Fibroblast of lung (primary cell): ENCODE measurements around the gene ZNF197. TPM values are rescaled to one million over a fixed set of nuclear protein-coding genes. Genes with fewer than 3 reads are reported as not detected.
"Not testable (repeated sequence)": the region's sequence is repeated elsewhere in the genome, so short reads cannot be mapped to it uniquely, and the experiment has no call there.

Experiments used
- DNase-seq, 2 donors: peaks; one replicate each; pipeline versions ENCODE4 v3.0.0 to v3.0.0-alpha.2; 2010; ENCODE audit warnings: low read depth in 2 of 2
- H2AFZ ChIP-seq: 2 replicates; pipeline ENCODE4 v1.5.1; 2012; ENCODE audit warnings: low read length, control low read depth, inconsistent platforms
- H3K27ac ChIP-seq: 2 replicates; pipeline ENCODE4 v1.5.1; 2011; ENCODE audit warnings: low read length, control low read depth; ENCODE audit not compliant: insufficient read depth
- H3K27me3 ChIP-seq: 2 replicates; pipeline ENCODE4 v1.5.1; 2011; ENCODE audit warnings: mild to moderate bottlenecking, low read length; ENCODE audit not compliant: control insufficient read depth, insufficient read depth
- H3K36me3 ChIP-seq: 2 replicates; pipeline ENCODE4 v1.5.1; 2011; ENCODE audit warnings: low read length; ENCODE audit not compliant: control insufficient read depth, insufficient read depth
- H3K4me1 ChIP-seq: 2 replicates; pipeline ENCODE4 v1.5.1; 2011; ENCODE audit warnings: low read length; ENCODE audit not compliant: control insufficient read depth, insufficient read depth; ENCODE audit errors: extremely low read depth
- H3K4me2 ChIP-seq: 2 replicates; pipeline ENCODE4 v1.5.1; 2011; ENCODE audit warnings: low read length, control low read depth; ENCODE audit not compliant: insufficient read depth; ENCODE audit errors: extremely low read depth
- H3K4me3 ChIP-seq, 4 experiments: fragments of 200-600 bp in 1 of 4; sonication (generic) in 1 of 4; replicated peaks in 1 of 4; 2 replicates each; pipeline ENCODE4 v1.5.1; 2011 to 2016; ENCODE audit warnings: low read length in 4 of 4, low read depth in 3 of 4, mild to moderate bottlenecking in 3 of 4, control low read depth in 2 of 4, inconsistent platforms in 1 of 4, mixed read lengths in 1 of 4; ENCODE audit not compliant: insufficient read depth in 1 of 4; ENCODE audit errors: control extremely low read depth in 1 of 4
- H3K79me2 ChIP-seq: 2 replicates; pipeline ENCODE4 v1.5.1; 2012; ENCODE audit warnings: mild to moderate bottlenecking, low read length, inconsistent platforms; ENCODE audit not compliant: control insufficient read depth, insufficient read depth
- H3K9ac ChIP-seq: 2 replicates; pipeline ENCODE4 v1.5.1; 2011; ENCODE audit warnings: mild to moderate bottlenecking, low read length, control low read depth; ENCODE audit not compliant: insufficient read depth
- H3K9me3 ChIP-seq: 2 replicates; pipeline ENCODE4 v1.5.1; 2012; ENCODE audit warnings: low read depth, low read length; ENCODE audit not compliant: control insufficient read depth, insufficient read depth
- H4K20me1 ChIP-seq: 2 replicates; pipeline ENCODE4 v1.5.1; 2011; ENCODE audit warnings: low read length; ENCODE audit not compliant: control insufficient read depth, insufficient read depth; ENCODE audit errors: extremely low read depth
- CTCF ChIP-seq, 2 donors: IDR thresholded peaks in 1 of 2; conservative IDR thresholded peaks in 1 of 2; 1 replicate in 1 of 2; 2 replicates in 1 of 2; pipeline ENCODE4 v1.5.1; 2011 to 2012; ENCODE audit warnings: low read length in 2 of 2, control low read depth in 1 of 2, inconsistent platforms in 1 of 2, low read depth in 1 of 2, mild to moderate bottlenecking in 1 of 2
- EZH2 ChIP-seq: IDR thresholded peaks from 2 replicates; pipeline ENCODE4 v1.5.1; 2012; ENCODE audit warnings: low read length, control low read depth, mild to moderate bottlenecking; ENCODE audit errors: missing control alignments
- polyA plus RNA-seq, 2 donors: library from polyadenylated mRNA; depleted of rRNA in 1 of 2; stranded (reverse) in 1 of 2; unstranded in 1 of 2; fragments of >200 nt; gene quantifications; 2 replicates each; pipeline ENCODE4 v1.2.1, GENCODE V29; 2011 to 2012; ENCODE audit warnings: missing spikeins in 1 of 2
- total RNA-seq: library from RNA; depleted of rRNA; stranded (reverse); fragments of >200 nt; gene quantifications from 2 replicates; pipeline ENCODE4 v1.2.1, GENCODE V29; 2014

The ZNF197 gene
- total and polyA plus RNA-seq, 2 donors (not counting 1 experiment from before 2014, with no cell fraction given) = 9.3 to 20.8 TPM

GRCh38 chr3:44669760-44670159 is 44.9 kb downstream of the ZNF197 start:
- Histone ChIP-seq H2AFZ (no peak overlapping the region), H3K36me3 (no peaks in the 10 kb centered on the region), H3K4me2 (no peak overlapping the region), H3K27me3 (no peaks in the 10 kb centered on the region), H4K20me1 (no peaks in the 10 kb centered on the region), H3K9ac (no peak overlapping the region), H3K79me2 (no peaks in the 10 kb centered on the region), H3K4me3 (no peak overlapping the region), H3K27ac (no peak overlapping the region), H3K4me1 (no peaks in the 10 kb centered on the region), H3K9me3 (no peaks in the 10 kb centered on the region)
- TF ChIP-seq EZH2 = no peak
- no peak for TF ChIP-seq CTCF (conservative IDR thresholded peaks at IDR 0.05 in 1 of 2, IDR thresholded peaks at IDR 0.05 in 1 of 2; ENCODE audit: low read depth in 1 of 2, low read length in 2 of 2)
- no peak for DNase-seq

- not testable (repeated sequence) for H3K79me2 ChIP-seq, H3K4me2 ChIP-seq, DNase-seq, H4K20me1 ChIP-seq, H3K27me3 ChIP-seq, H2AFZ ChIP-seq, H3K27ac ChIP-seq, H3K4me1 ChIP-seq, H3K9ac ChIP-seq, H3K4me3 ChIP-seq, H3K9me3 ChIP-seq, H3K36me3 ChIP-seq
These were observed 48.6 kb downstream of the ZNF197 start for GRCh38 chr3:44673466-44673865.

GRCh38 chr3:44674211-44674610 is 49.4 kb downstream of the ZNF197 start:
- Histone ChIP-seq H3K27ac (no peak overlapping the region), H2AFZ (no peak overlapping the region), H3K79me2 (no peaks in the 10 kb centered on the region), H3K36me3 (no peaks in the 10 kb centered on the region), H3K9me3 (no peaks in the 10 kb centered on the region), H3K4me2 (no peak overlapping the region), H3K9ac (no peak overlapping the region), H3K27me3 (no peaks in the 10 kb centered on the region), H3K4me3 (no peak overlapping the region), H4K20me1 (no peaks in the 10 kb centered on the region), H3K4me1 (no peaks in the 10 kb centered on the region)
- DNase-seq = no peak
- TF ChIP-seq CTCF (conservative IDR thresholded peaks at IDR 0.05 in 1 of 2, IDR thresholded peaks at IDR 0.05 in 1 of 2; ENCODE audit: low read depth in 1 of 2, low read length in 2 of 2) (no peak), EZH2 (no peak)
